GM12875 (cell line): ENCODE data around the gene DMAP1.

Experiments used
- H3K4me3 ChIP-seq: one replicate; pipeline ENCODE4 v1.5.1; 2011; ENCODE audit warnings: low read depth, low read length, control low read depth
- CTCF ChIP-seq: IDR thresholded peaks from 2 replicates; pipeline ENCODE4 v1.5.1; 2011; ENCODE audit warnings: low read depth, mild to moderate bottlenecking, control low read depth, inconsistent platforms, low read length, moderate library complexity, borderline replicate concordance; ENCODE audit not compliant: insufficient read depth

Gene DMAP1

GRCh38 chr1:44229435-44230167 lies 16.3 kb downstream of the DMAP1 start:
- TF ChIP-seq CTCF = no peak
- H3K4me3 ChIP-seq = no peak overlapping the region

GRCh38 chr1:44230796-44231195 lies 17.5 kb downstream of the DMAP1 start:
- TF ChIP-seq CTCF = no peak

GRCh38 chr1:44233593-44233992 lies 20.3 kb downstream of the DMAP1 start:
- H3K4me3 ChIP-seq = no peak overlapping the region
- TF ChIP-seq CTCF = no peak

More at GRCh38 chr1:44230796-44231195, 17.5 kb downstream of the DMAP1 start:
- H3K4me3 ChIP-seq = no peak overlapping the region

- H3K4me3 ChIP-seq = no peak overlapping the region
- TF ChIP-seq CTCF = no peak
Measured at GRCh38 chr1:44235808-44236207, 22.5 kb downstream of the DMAP1 start.

GRCh38 chr1:44236490-44237272 lies 23.4 kb downstream of the DMAP1 start:
- TF ChIP-seq CTCF = no peak
- no peak overlapping the region for H3K4me3 ChIP-seq

- peak; percentile 70 for TF ChIP-seq CTCF
- H3K4me3 ChIP-seq = no peak overlapping the region
Measured at GRCh38 chr1:44237721-44238457, 24.6 kb downstream of the DMAP1 start.
